Transverse colon (tissue), 4 donors: Measurements from ENCODE around the gene HMG20A. TPM values are rescaled to one million over a fixed set of nuclear protein-coding genes. Genes with fewer than 3 reads are reported as not detected.

Source experiments
- DNase-seq: peaks from one replicate; pipeline ENCODE4 v3.0.0-alpha.2; 2019
- H3K27ac ChIP-seq, 4 donors: fragments of 200-600 bp; sonication (generic); 2 replicates each; pipeline ENCODE4 v1.5.1; 2016 to 2018; ENCODE audit warnings: inconsistent platforms in 4 of 4
- H3K27me3 ChIP-seq: fragments of 200-600 bp; sonication (generic); 2 replicates; pipeline ENCODE4 v1.5.1; 2017; ENCODE audit warnings: inconsistent platforms
- H3K36me3 ChIP-seq, 4 donors: fragments of 200-600 bp; sonication (generic); 2 replicates each; pipeline ENCODE4 v1.5.1; 2017 to 2019; ENCODE audit warnings: inconsistent platforms in 4 of 4
- H3K4me1 ChIP-seq, 4 donors: fragments of 200-600 bp; sonication (generic); 2 replicates each; pipeline ENCODE4 v1.5.1; 2017 to 2020; ENCODE audit warnings: inconsistent platforms in 4 of 4
- H3K4me3 ChIP-seq, 4 donors: fragments of 200-600 bp; sonication (generic); 1 replicate in 1 of 4; 2 replicates in 3 of 4; pipeline versions ENCODE4 v1.5.1 to v1.6.1; 2017 to 2019; ENCODE audit warnings: inconsistent platforms in 4 of 4
- H3K9me3 ChIP-seq, 2 donors: fragments of 200-600 bp; sonication (generic); 2 replicates each; pipeline ENCODE4 v1.5.1; 2017 to 2019; ENCODE audit warnings: inconsistent platforms in 2 of 2
- CTCF ChIP-seq, 5 experiments: fragments of 200-600 bp in 3 of 5; fragments of 450-650 bp in 2 of 5; sonication (generic) in 3 of 5; IDR thresholded peaks; 1 replicate in 2 of 5; 2 replicates in 3 of 5; pipeline ENCODE4 v1.5.1; 2016 to 2017; ENCODE audit warnings: antibody characterized with exemption in 5 of 5, inconsistent platforms in 3 of 5, mild to moderate bottlenecking in 2 of 5, moderate library complexity in 1 of 5
- EP300 ChIP-seq: sonication (generic); formaldehyde crosslinking; IDR thresholded peaks from one replicate; pipeline ENCODE4 v1.6.1; 2017; ENCODE audit warnings: antibody characterized with exemption, low read depth
- POLR2A ChIP-seq: fragments of 450-650 bp; IDR thresholded peaks from one replicate; pipeline ENCODE4 v1.6.1; 2016; ENCODE audit warnings: antibody characterized with exemption, mild to moderate bottlenecking, moderate library complexity
- POLR2AphosphoS5 ChIP-seq, 3 donors: sonication (generic); formaldehyde crosslinking; IDR thresholded peaks; one replicate each; pipeline ENCODE4 v1.6.1; 2016; ENCODE audit warnings: antibody characterized with exemption in 3 of 3
- WGBS, 2 donors: methylation state at CpG; one replicate each; pipeline ENCODE4 v1.1.5; 2018; ENCODE audit warnings: low coverage in 1 of 2; 5-methylcytosine and 5-hydroxymethylcytosine counted together
- in situ Hi-C, 4 donors: fragments of 200-750 bp; cut with MboI; loops; one replicate each; pipeline versions ENCODE4 v1.15.0 to v1.15.1; 2017; ENCODE audit warnings: low sequenced_read_pairs in 3 of 4, low pct_ligation_motif_present in 1 of 4, low pct_unique_long_range_greater_than_20kb in 1 of 4
- intact Hi-C: fragments of 100-400 bp; cut with DNase I; formaldehyde crosslinking; loops from one replicate; pipeline ENCODE4 v1.15.1; 2023; ENCODE audit warnings: low total_unique reads
- total RNA-seq, 4 donors: library from RNA; depleted of rRNA; stranded (reverse); fragments of >200 nt; gene quantifications; one replicate each; pipeline ENCODE4 v1.1.0, GENCODE V29; 2016

Gene HMG20A
- total RNA-seq, 4 donors from 2014 or later = 27.5 to 51.1 (median 37.0) TPM

GRCh38 chr15:77437264-77437663 lies 16.6 kb downstream of the HMG20A start:
- H3K4me3 ChIP-seq = no peak overlapping the region
- H3K27me3 ChIP-seq = no peaks in the 10 kb centered on the region
- 93 to 100% methylated on average over 4 of the region's 4 CpGs for WGBS, 2 donors
- H3K27ac ChIP-seq = no peak overlapping the region
- no peaks in the 10 kb centered on the region for H3K9me3 ChIP-seq
- in situ Hi-C loops = no loop called here
- peaks cover 0 to 22% (median 11%) of the 10 kb centered on the region in 4 donors for H3K4me1 ChIP-seq
- no peak for TF ChIP-seq POLR2A
- TF ChIP-seq EP300 = no peak
- TF ChIP-seq CTCF (IDR thresholded peaks at IDR 0.05) = no peak
- TF ChIP-seq POLR2AphosphoS5 (IDR thresholded peaks at IDR 0.05) = no peak
- no peak for DNase-seq
- intact Hi-C loops = no loop called here
- no peaks in the 10 kb centered on the region for H3K36me3 ChIP-seq

GRCh38 chr15:77440378-77440999 lies 19.8 kb downstream of the HMG20A start:
- no peaks in the 10 kb centered on the region for H3K9me3 ChIP-seq
- no peaks in the 10 kb centered on the region for H3K27me3 ChIP-seq
- in situ Hi-C loops = no loop called here
- peaks cover 6 to 45% (median 24%) of the 10 kb centered on the region in 4 donors for H3K4me1 ChIP-seq
- H3K27ac ChIP-seq = no peak overlapping the region
- 70 to 77% methylated on average over 3 of the region's 3 CpGs for WGBS, 2 donors
- H3K36me3 ChIP-seq = no peaks in the 10 kb centered on the region
- intact Hi-C loops = no loop called here
- no peak overlapping the region for H3K4me3 ChIP-seq
- no peak for DNase-seq
- TF ChIP-seq CTCF (IDR thresholded peaks at IDR 0.05) = no peak
- no peak for TF ChIP-seq POLR2AphosphoS5 (IDR thresholded peaks at IDR 0.05)
- no peak for TF ChIP-seq EP300
- TF ChIP-seq POLR2A = no peak

- WGBS, 2 donors = 46% methylated on average over 4 of the region's 4 CpGs
- Histone ChIP-seq H3K4me1 (peaks cover 11 to 64% (median 38%) of the 10 kb centered on the region in 4 donors), H3K27me3 (no peaks in the 10 kb centered on the region), H3K36me3 (no peaks in the 10 kb centered on the region), H3K4me3 (no peak overlapping the region), H3K9me3 (no peaks in the 10 kb centered on the region), H3K27ac (peak overlapping the region; percentile 57 to 69 (median 62))
- peak; percentile 70 for DNase-seq
- no peak for TF ChIP-seq EP300
- TF ChIP-seq POLR2AphosphoS5 (IDR thresholded peaks at IDR 0.05) = peak in 1 of 3 donors; percentile 44
- intact Hi-C loops = no loop called here
- in situ Hi-C loops = no loop called here
Measured at GRCh38 chr15:77446840-77447390, 26.2 kb downstream of the HMG20A start.

GRCh38 chr15:77454265-77454664 lies 33.6 kb downstream of the HMG20A start:
- H3K27ac ChIP-seq = peak overlapping the region in 1 of 4 donors; percentile 58
- TF ChIP-seq POLR2AphosphoS5 (IDR thresholded peaks at IDR 0.05) (no peak), CTCF (IDR thresholded peaks at IDR 0.05) (no peak), POLR2A (no peak), EP300 (no peak)
- in situ Hi-C loops (no loop called here), intact Hi-C loops (no loop called here)
- no peaks in the 10 kb centered on the region for H3K27me3 ChIP-seq
- no peaks in the 10 kb centered on the region for H3K9me3 ChIP-seq
- no peak for DNase-seq
- no peak overlapping the region for H3K4me3 ChIP-seq
- H3K36me3 ChIP-seq = peaks cover 0 to 6% (median under 1%) of the 10 kb centered on the region in 4 donors
- 93 to 100% methylated on average over 1 of the region's 1 CpG for WGBS, 2 donors
- H3K4me1 ChIP-seq = peaks cover 3 to 34% (median 14%) of the 10 kb centered on the region in 4 donors
